Kidney (tissue), 14 donors: ENCODE results near the gene PSORS1C1. TPM values are rescaled to one million over a fixed set of nuclear protein-coding genes. Genes with fewer than 3 reads are reported as not detected.
A peak's percentile ranks its signal among the peaks of the same experiment; 100 is the strongest.

Experiments
- DNase-seq, 5 donors: peaks; one replicate each; pipeline ENCODE4 v3.0.0-alpha.2; 2013 to 2020
- FAIRE-seq: peaks from 2 replicates; lab custom pipeline; 2012; peaks lifted over from hg19 to GRCh38; lab: Jason Lieb, UNC
- H3K27ac ChIP-seq, 2 donors: one replicate each; pipeline ENCODE4 v1.7.0; 2013; ENCODE audit warnings: low read depth in 2 of 2, low read length in 2 of 2, inconsistent platforms in 1 of 2
- H3K27me3 ChIP-seq: one replicate; pipeline ENCODE4 v1.7.1; 2013; ENCODE audit warnings: low read length, inconsistent platforms; ENCODE audit not compliant: control insufficient read depth, insufficient read depth
- H3K36me3 ChIP-seq, 3 donors: one replicate each; pipeline versions ENCODE4 v1.7.0 to v1.7.1; 2013; ENCODE audit warnings: low read length in 3 of 3, control low read depth in 1 of 3, inconsistent platforms in 1 of 3; ENCODE audit not compliant: insufficient read depth in 3 of 3, control insufficient read depth in 2 of 3
- H3K4me1 ChIP-seq, 3 donors: one replicate each; pipeline versions ENCODE4 v1.7.0 to v1.7.1; 2013; ENCODE audit warnings: low read length in 3 of 3, inconsistent platforms in 1 of 3, low read depth in 1 of 3; ENCODE audit not compliant: control insufficient read depth in 2 of 3, insufficient read depth in 2 of 3
- H3K4me3 ChIP-seq, 3 donors: one replicate each; pipeline versions ENCODE4 v1.7.0 to v1.8.1; 2013; ENCODE audit warnings: low read length in 3 of 3, control low read depth in 1 of 3, inconsistent platforms in 1 of 3
- H3K9ac ChIP-seq, 3 donors: one replicate each; pipeline versions ENCODE4 v1.7.0 to v1.7.1; 2013; ENCODE audit warnings: low read length in 3 of 3, control low read depth in 1 of 3, inconsistent platforms in 1 of 3
- H3K9me3 ChIP-seq, 3 donors: one replicate each; pipeline versions ENCODE4 v1.7.0 to v1.7.1; 2013; ENCODE audit warnings: low read length in 3 of 3, control low read depth in 1 of 3, inconsistent platforms in 1 of 3; ENCODE audit not compliant: control insufficient read depth in 2 of 3, insufficient read depth in 1 of 3
- CTCF ChIP-seq: IDR thresholded peaks from 3 replicates; pipeline ENCODE4 v1.5.1; 2012; ENCODE audit warnings: mild to moderate bottlenecking, moderate library complexity, borderline replicate concordance; ENCODE audit not compliant: insufficient read depth; ENCODE audit errors: extremely low read depth
- intact Hi-C: fragments of 100-400 bp; cut with DNase I; formaldehyde crosslinking; loops from one replicate; pipeline ENCODE4 v1.11.1; 2022
- polyA plus RNA-seq: library from polyadenylated mRNA; stranded (reverse); fragments of 350-450 nt; fragmentation: Illumina TruSeq; extraction: RNeasy Lipid Tissue Mini Kit (QIAGEN cat#74804); gene quantifications from one replicate; pipeline ENCODE4 v1.2.3, GENCODE V29; 2014; ENCODE audit warnings: low read depth, low replicate concordance; ENCODE audit not compliant: insufficient read depth
- total RNA-seq: library from RNA; stranded (reverse); fragmentation: NEBNext Ultra II Directional; extraction: Animal tissue kit (Norgen Biotek cat#: 25700); gene quantifications from one replicate; pipeline ENCODE4 v1.2.1, GENCODE V29; 2021
- donor health status: control.
- donor health status: control.
- donor health status: control.
- donor health status: control.
- donor health status: control.
- donor health status: DM: yes; HTN: yes; CAD: no.
- donor health status: Normal renal cell carcinoma (clear cell type).

Gene PSORS1C1
- total and polyA plus RNA-seq, 2 donors from 2014 or later: 2.1 to 3.6 TPM

- Histone ChIP-seq H3K4me3 (no peak overlapping the region), H3K36me3 (no peaks in the 10 kb centered on the region), H3K4me1 (peaks cover 0 to 3% (median 0%) of the 10 kb centered on the region in 3 donors), H3K9ac (no peak overlapping the region), H3K27me3 (no peaks in the 10 kb centered on the region), H3K9me3 (no peaks in the 10 kb centered on the region), H3K27ac (no peak overlapping the region)
- DNase-seq: no peak
- intact Hi-C loops: loop anchor here (10.0 kb wide), 2 partner anchors 161 to 251 kb away; partner anchors contain the start of gene VARS2
- FAIRE-seq: no peak
- no peak for TF ChIP-seq CTCF
These were observed 39.1 kb upstream of the PSORS1C1 start for GRCh38 chr6:31075528-31075927.

GRCh38 chr6:31076611-31077010 lies 38.0 kb upstream of the PSORS1C1 start:
- no peak for FAIRE-seq
- no peak for TF ChIP-seq CTCF
- DNase-seq: no peak
- intact Hi-C loops: loop anchor here (10.0 kb wide), 2 partner anchors 162 to 252 kb away; partner anchors contain the start of gene VARS2
- H3K9ac ChIP-seq: no peak overlapping the region
- H3K4me1 ChIP-seq: peaks cover 0 to 2% (median 0%) of the 10 kb centered on the region in 3 donors
- no peaks in the 10 kb centered on the region for H3K9me3 ChIP-seq
- H3K27me3 ChIP-seq: no peaks in the 10 kb centered on the region
- H3K4me3 ChIP-seq: no peak overlapping the region
- no peak overlapping the region for H3K27ac ChIP-seq
- no peaks in the 10 kb centered on the region for H3K36me3 ChIP-seq

- TF ChIP-seq CTCF: peak; percentile 68
- Histone ChIP-seq H3K27me3 (no peaks in the 10 kb centered on the region), H3K27ac (no peak overlapping the region), H3K4me1 (peaks cover 0 to 2% (median 0%) of the 10 kb centered on the region in 3 donors), H3K9me3 (no peaks in the 10 kb centered on the region), H3K4me3 (no peak overlapping the region), H3K9ac (no peak overlapping the region), H3K36me3 (no peaks in the 10 kb centered on the region)
- FAIRE-seq (peak; percentile 32), DNase-seq (peak in 4 of 5 donors; percentile 76 to 86 (median 80))
- intact Hi-C loops: loop anchor here (10.0 kb wide), 2 partner anchors 165 to 255 kb away; partner anchors contain the start of gene VARS2
These were observed 34.8 kb upstream of the PSORS1C1 start for GRCh38 chr6:31079656-31080261.

GRCh38 chr6:31081872-31082271 lies 32.7 kb upstream of the PSORS1C1 start:
- no peak for TF ChIP-seq CTCF
- H3K9me3 ChIP-seq: no peaks in the 10 kb centered on the region
- H3K4me1 ChIP-seq: peaks cover 0 to 2% (median 0%) of the 10 kb centered on the region in 3 donors
- H3K4me3 ChIP-seq: no peak overlapping the region
- FAIRE-seq (no peak), DNase-seq (no peak)
- no peak overlapping the region for H3K9ac ChIP-seq
- H3K27me3 ChIP-seq: no peaks in the 10 kb centered on the region
- intact Hi-C loops: no loop called here
- no peak overlapping the region for H3K27ac ChIP-seq
- H3K36me3 ChIP-seq: no peaks in the 10 kb centered on the region
